HuH-7 (cell line): ENCODE measurements around the gene LCE1F.

Source experiments
- DNase-seq: peaks from one replicate; pipeline ENCODE4 v3.0.0; 2011; ENCODE audit warnings: low spot score

The LCE1F gene, protein sequence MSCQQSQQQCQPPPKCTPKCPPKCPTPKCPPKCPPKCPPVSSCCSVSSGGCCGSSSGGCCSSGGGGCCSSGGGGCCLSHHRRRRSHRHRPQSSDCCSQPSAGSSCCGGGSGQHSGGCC

GRCh38 chr1:152774875-152775274 lies at the start of gene LCE1F:
Gene LCE1F (plus strand): TSS chr1:152775140. CDS start chr1:152776372, 1,232 bp downstream.
- DNase-seq = no peak

DNA sequence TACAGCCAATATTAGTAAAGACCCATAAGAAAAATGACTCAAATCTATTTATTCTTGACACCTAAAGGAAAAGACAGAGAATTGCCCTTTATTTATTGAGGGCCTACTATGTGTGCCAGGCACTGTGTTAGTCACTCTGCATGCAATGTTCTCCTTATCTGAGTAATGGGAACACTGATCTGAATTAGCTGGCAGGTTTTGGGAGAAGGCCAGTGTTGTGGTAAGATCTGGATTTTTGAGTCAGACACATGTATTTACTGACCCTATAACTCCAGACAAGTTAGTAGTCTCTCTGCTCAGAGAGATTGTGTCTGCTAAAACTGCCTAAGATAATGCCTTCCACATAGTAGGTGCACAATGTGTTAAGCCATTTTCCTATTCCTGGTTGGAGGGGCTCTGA lies 49.7 kb upstream of the LCE1F start:
- no peak for DNase-seq

- DNase-seq = no peak
Measured at GRCh38 chr1:152728986-152729385, 46.0 kb upstream of the LCE1F start.

- DNase-seq = peak; percentile 14
Measured at GRCh38 chr1:152735648-152736047, 39.3 kb upstream of the LCE1F start.

- DNase-seq = no peak
Measured at GRCh38 chr1:152737997-152738396, 36.9 kb upstream of the LCE1F start.

DNA sequence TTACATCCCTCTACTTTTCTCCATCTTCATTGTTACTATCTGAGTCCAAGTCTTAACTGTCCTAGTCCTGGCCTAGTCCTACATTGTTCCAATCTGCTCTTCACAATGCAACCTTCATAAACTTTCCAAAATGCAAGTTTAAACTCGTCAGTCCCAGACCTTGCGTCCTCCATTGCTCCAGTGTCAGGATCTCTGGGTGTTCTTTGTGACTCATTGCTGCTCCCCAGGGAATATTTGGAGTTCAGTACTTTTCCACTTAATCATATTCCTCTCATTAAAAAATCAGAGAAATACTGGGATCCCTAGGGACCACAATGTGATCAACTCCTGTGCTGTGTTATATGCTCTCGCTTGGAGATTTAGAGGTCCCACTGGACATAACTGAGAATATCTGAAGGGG lies 35.1 kb upstream of the LCE1F start:
- no peak for DNase-seq

GRCh38 chr1:152741656-152742055 lies 33.3 kb upstream of the LCE1F start:
- DNase-seq = no peak

GRCh38 chr1:152743371-152744145 lies 31.4 kb upstream of the LCE1F start:
- DNase-seq = peak; percentile 20

DNA sequence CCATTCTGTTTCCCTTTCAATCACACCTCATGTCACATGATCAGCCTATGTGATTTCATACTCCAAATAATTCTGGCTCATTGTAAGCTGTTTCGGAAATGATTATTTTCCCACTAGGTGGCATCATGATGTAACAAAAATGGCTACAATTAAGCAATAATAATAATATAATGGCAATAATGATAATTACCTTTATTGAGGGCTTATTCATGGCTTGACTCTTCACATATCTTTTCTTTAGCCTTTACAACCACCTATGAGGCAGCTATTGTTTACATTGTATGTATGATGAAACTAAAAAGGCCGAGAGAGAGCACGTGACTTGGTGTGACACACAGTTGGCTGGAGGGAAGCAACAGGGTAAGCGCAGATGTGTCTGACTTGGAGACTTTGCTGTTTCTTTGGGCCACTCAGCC lies 29.6 kb upstream of the LCE1F start:
- peak; percentile 26 for DNase-seq

GRCh38 chr1:152745765-152746444 lies 29.0 kb upstream of the LCE1F start:
- DNase-seq = peak; percentile 23

DNA sequence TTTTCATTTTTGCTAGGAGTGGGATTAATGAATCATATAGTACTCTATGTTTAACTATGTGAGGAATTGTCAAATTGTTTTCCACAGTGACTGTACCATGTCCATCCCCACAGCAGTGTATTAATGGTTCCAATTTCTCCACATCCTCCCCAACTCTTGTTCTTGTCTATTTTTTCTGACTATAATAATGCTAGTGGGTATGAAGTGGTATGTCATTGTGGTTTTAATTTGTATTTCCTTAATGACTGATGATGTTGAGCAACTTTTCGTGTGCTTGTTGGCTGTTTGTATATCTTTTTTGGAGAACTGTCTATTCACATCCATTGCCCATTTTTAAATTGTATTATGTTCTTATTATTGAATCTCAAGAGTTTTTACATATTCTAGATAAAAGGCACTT lies 27.1 kb upstream of the LCE1F start:
- no peak for DNase-seq

- DNase-seq = no peak
Measured at GRCh38 chr1:152752225-152752624, 22.7 kb upstream of the LCE1F start.

- no peak for DNase-seq
Measured at GRCh38 chr1:152753586-152753985, 21.4 kb upstream of the LCE1F start.

GRCh38 chr1:152756872-152757271 lies 18.1 kb upstream of the LCE1F start:
- DNase-seq = no peak

DNA sequence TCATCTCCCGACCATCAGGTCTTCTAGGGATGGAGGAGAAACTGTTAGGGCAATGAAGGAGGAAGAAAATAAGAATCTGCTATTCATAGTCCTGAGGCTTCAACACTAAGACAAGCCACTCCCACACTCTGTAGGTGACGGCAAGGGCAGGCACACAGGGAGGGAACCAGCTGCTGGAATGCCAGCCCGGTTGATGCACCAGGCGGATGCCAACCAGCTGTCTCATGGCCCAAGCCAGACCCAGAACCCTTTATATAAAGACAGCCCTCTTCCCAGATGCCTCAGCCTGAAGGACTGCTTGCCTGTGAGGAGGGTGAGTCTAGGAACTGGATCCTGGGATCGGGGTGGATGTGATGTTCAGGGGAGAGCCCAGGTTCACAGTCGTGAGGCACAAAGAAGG lies 17.2 kb upstream of the LCE1F start, which contains the start of gene KPRP:
TSS of gene KPRP (plus strand) at position 279 of the 400 bp plus-strand sequence. CDS start 1,564 bp downstream, outside the sequence.
- DNase-seq = no peak

DNA sequence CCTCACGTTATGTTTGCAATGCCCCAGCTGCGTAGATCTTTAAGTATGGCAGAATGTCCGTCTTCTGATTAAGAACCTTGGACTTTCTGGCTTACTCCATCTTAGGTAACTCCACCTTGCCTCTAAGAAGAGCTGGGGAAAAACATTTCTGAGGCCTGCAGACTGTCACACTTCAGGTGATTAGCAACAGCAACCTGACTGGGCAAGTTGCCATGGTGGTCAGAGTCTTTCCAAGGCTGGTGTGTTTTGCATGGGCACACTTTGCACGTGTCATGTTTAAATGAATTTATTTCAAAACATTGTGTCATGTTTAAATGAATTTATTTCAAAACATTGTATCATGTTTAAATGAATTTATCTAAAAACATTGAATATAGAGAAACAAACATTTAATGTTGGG lies 16.3 kb upstream of the LCE1F start:
- DNase-seq = no peak

DNA sequence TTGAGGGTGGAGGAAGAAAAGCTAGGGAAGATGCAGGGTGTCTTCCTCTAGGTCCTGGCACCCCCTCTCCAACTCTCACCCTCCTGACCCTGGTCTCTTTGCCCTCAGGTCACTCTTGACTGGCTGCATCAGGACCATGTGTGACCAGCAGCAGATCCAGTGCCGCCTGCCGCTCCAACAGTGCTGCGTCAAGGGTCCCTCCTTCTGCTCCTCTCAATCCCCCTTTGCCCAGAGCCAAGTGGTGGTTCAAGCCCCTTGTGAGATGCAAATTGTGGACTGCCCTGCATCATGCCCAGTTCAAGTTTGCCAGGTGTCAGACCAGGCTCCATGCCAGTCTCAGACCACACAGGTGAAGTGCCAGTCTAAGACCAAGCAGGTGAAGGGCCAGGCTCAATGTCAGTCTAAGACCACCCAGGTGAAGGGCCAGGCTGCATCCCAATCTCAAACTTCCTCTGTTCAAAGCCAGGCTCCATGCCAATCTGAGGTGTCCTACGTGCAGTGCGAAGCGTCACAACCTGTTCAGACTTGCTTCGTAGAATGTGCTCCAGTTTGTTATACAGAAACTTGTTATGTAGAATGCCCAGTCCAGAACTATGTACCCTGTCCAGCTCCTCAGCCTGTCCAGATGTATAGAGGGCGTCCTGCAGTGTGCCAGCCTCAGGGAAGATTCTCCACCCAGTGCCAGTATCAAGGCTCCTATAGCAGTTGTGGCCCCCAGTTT lies 15.3 kb upstream of the LCE1F start:
- no peak for DNase-seq

GRCh38 chr1:152760551-152761190 lies 14.3 kb upstream of the LCE1F start:
- no peak for DNase-seq

DNA sequence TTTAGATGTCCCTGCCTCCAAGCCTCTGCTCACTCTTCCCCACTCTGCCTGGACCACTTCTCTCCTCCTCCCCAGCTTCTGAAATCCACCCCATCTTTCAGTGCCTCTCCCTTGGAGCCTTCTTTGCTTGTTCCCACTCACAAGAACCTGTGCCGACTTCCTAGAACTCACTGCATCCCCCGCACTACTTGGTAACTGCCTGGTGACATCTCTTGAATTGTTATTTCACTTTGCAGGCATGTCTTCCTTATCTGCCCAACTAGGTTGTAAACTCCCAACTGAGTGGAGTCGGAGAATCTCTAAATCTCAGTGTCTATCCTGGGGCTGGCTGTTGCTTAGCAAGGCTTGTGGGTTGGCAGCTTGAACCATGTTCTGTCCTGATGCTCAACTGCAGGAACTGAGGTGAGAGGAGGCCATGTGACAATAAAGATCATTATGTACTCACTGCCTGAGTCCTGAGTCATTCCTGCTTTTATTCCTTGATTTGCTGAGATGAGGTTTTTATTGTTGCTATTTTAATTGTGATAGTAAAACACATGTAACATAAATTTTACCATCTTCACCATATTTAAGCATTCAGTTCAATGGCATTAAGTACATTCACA lies 13.2 kb upstream of the LCE1F start:
- DNase-seq = no peak

DNA sequence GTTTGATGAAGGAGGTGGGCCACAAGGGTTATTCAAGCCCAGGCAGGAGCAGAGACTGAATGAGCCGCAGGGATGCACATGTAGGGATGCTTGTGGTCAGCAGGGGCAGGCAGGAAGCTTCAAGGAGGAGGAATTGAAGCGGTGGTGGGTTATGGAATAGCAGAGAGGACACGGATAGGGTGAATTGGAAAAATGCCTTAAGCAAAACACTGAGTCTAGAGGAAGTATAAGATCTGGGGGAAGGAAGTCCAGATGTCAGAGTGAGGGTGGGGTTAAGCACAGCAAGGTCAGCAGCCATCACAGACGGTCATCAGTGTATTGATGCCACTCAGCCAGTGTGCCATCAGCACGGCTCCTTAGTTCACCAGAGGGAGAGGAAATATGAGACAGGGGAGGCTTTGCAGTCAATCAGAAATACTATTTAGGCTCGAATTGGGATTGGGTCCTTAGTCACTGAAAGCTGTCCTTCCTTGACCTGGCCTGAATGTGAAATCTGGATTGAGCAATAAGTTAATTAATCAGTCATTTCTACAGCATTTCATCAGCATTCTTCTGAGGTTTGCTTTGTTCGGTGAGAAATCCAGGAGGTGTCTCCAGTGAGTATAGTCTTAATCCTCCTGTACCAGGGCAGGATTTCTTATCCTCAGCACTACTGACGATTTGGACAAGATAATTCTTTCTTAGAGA lies 6.0 kb upstream of the LCE1F start:
- no peak for DNase-seq

GRCh38 chr1:152770411-152770810 lies 4.5 kb upstream of the LCE1F start:
- DNase-seq = no peak
